Activated CD4-positive, alpha-beta T cell treated with anti-CD3 and anti-CD28 coated beads, Interleukin-10, Interleukin-2, amounts not matched to agents 100 ng/mL and 50 ng/mL, durations not matched to agents 16 hours and 8 hours (primary cell): Measurements from ENCODE around the gene GJB2.

Source experiments
- DNase-seq: peaks from one replicate; pipeline ENCODE4 v3.0.0-alpha.2; 2020

GJB2 gene

DNA sequence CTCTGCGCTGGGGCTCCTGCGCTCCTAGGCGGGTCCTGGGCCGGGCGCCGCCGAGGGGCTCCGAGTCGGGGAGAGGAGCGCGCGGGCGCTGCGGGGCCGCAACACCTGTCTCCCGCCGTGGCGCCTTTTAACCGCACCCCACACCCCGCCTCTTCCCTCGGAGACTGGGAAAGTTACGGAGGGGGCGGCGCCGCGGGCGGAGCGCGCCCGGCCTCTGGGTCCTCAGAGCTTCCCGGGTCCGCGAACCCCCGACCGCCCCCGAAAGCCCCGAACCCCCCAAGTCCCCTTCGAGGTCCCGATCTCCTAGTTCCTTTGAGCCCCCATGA is at the start of gene GJB2:
Gene GJB2, minus strand, starts transcription at position 103 of the 326 bp plus-strand sequence. CDS start 3,357 bp downstream, outside the sequence.
- DNase-seq = peak; percentile 21

DNA sequence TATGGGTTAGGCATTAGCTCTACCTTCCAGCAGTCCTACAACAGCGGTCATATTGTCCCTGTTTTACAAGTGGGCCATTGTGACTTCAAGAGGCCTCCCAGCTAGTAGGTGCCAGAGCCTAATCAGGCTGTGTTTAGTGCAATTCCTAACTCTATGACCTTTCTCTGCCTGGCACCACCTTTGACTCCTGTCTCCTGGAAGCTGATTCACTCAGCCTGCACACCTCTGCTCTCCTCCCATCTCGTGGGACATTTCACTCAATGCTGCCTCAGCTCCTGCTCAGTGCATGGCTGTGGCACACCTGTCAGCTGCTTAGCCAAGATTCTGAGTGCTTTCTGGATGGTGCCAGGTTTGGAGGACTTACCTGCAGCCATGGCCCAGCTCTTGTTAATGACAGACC is 48.9 kb upstream of the GJB2 start:
- DNase-seq = no peak

DNA sequence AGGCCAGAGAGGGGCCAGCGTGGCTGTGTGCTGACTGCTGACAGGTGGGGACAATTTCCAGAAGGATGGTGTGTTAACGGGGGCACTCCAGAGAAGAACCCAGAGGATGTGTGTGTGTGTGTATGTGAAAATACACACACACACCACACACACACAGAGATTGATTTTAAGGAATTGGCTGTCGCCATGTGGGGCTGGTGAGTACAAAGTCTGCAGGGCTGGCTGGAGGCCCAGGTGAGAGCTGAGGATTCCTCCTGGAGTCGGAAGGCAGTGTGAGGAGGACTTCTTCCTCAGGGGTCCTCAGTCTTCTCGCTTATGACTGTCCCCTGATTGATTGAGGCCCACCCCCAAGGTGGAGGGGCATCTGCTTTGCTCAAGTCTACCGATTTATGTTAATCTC is 47.0 kb upstream of the GJB2 start:
- DNase-seq = no peak

DNA sequence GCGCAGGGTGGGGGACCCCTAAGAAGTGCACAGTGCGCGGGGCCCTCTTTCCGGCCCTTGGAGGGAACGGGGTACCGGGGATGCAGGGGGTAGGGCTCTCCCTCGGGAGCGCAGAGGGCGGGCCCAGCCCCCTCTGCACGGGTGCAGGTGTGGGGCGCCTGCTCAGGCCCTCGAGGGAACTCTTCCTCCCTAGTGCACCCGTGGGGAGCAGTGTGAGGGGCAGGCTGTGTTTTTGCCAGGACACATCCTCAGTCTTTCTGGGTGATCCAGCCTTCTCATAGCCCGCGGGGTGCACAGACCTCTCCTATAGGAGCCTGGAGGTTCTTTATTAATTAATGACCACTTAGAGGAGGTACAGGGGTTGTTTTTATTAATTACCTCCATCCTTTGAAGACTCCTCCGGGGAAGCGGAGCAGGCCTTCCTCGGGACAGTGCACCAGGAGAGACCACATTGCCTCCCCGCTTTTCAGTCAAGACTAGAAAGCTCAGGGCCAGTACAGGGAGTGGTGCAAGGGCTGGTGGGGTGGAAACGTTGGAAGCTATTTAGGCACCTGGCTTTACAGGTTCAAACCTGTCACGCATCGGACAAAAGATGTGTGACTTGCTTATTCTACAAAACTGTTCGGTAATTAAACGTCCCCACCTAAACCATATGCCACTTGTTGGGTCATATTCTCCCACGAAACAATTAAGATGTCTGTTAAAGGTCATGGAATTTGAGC is 40.0 kb upstream of the GJB2 start:
- no peak for DNase-seq

DNA sequence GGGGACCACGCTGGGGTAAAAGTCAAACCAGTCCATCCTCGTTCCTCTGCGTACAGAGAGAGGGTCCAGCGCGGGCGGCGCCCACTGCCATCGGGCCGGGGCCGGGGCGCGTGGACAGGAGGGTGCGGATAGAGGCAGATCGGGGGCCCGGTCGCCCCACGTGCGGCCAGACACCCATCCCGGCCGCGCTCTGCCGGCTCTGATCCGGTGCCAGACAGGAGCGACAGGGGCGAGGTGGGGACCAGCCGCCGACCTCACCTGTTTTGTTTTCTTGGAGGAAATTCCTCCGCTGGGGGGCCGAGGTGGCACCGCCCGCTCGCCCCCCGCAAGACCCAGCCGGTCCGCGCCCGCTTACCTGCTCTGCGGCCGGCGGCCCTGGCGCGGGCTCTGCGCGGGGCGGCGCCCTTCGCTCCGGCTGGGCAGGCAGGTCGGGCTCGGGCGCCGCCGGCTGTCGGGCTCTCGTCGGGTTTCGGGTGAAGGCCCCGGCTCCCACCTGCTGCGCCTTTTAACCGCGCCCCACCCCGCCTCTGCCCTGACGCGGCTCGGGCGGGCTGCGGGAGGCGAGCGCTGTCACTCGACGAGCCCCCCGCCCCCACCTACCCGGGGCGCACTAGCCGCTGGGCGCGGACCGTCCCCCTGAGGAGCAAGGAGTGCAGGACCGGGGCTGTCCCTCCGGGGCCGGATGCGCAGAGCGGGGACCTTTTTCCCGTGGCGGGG is 39.3 kb upstream of the GJB2 start, which contains the start of gene GJB6:
Gene GJB6, minus strand, starts transcription at position 481 of the 717 bp plus-strand sequence. CDS start 8,839 bp downstream, outside the sequence.
- peak; percentile 10 for DNase-seq

DNA sequence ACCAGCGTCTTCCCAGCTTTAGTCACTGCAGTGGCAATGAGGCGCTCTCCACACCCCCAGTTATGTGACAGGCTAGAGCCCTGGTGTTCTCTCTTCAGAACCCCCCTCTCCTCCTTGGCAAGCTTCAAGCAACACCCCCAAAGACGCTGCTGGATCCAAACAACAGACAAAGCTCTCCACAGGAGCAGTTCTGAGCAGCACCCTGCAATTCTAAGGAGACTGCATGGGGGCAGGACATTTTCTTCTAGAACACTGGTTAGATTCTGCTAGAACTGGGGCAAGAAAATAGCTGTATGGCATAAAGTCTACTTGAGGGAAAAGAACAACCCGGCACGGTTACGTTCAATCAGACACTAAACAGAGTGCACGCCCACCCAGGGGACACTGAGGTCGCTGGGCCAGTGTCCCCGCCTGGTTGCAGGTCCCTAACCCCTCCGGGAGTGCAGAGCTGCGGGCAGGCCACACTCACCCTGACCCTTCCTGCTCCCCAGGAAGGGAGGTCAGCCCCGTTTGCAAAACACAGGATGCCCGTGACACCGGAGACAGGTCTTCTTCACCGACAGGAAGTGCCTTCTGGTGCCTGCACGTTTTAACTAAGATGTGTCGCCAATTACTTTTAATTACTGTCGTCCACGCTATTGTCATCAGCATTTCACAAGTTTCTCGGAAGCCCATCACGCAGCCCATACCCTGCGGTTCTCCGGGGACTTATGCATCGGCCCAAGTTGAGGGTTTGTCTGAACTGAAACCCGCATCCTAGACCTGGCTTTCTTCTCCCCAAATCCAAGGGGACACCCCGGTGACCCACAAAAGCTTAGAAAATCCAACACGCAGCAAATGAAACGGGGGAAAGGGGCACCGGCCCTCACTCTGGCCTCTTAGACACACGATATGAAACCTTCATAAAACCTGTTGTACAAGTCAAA is 38.4 kb upstream of the GJB2 start:
- peak; percentile 28 for DNase-seq

DNA sequence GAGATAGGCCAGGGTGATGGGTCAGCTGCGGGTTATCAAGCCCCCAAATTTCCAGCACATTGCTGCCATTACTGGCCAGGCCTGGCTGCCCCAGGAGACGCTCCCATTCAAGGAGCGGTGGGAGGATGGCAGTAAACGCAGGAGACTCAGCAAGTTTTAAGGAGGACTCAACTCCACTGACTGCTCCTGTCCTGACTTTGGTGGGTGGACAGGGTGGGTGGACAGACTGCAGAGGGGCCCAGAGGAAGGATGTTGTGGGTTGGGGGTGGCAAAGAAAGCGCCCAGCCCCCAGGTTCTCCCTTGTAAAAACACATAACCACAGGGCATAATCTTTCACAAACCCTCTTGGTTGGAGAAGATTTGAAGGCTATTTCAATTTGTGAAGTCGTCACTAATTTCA is 35.0 kb upstream of the GJB2 start:
- DNase-seq = no peak

DNA sequence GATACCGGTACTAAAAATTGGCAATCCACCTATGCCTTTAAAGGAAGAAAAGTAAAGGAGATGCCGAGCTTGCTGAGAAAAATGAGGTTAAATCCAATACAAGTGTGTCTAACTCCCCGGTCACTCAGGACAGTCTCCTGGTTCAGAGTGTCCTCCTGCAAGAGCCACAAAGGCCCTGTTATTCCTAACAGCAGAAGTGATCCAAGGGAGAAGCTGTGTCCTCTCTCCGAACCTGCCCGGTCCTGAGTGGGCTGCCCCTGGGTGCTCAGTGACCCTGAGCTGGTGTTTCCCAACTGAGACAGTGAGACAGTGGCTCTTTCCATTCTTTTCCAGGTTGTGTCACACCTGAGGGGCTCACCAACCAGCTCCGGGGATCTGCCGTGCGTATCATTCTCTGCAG is 34.5 kb upstream of the GJB2 start:
- DNase-seq = no peak

DNA sequence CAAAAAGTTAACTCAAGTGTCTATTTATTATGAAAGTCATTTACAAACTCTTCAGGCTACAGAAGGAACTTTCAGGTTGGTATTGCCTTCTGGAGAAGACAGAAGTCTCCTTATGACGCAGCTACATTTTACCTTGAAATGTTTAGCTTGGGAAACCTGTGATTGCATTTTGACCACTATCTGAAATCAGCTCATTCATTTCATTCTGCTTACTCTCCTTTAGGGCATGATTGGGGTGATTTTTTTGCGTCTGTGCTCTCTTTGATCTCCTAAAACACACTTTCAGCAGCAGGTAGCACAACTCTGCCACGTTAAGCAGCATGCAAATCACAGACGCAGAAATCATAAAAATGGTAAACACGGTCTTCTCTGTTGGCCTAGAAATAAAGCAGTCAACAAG is 29.8 kb upstream of the GJB2 start:
- DNase-seq = peak; percentile 37

DNA sequence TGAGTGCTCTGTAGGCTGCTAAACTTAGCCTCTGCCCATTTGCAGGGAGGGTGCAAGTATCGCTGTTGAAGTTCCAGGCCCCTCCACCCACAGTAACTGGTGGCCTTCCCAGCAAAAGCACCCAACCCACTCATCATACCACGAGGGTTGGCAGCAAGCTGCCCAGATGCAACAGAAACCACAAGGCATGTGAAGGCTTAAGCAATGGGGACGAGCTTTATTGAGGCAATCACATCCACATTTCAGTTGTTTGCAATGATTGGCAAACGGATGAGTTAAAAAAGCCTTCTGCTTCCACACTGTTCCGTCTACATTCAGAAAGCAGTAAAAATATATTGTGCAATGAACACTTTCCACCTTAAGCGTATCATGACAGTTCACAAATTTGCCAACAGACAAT is 29.0 kb upstream of the GJB2 start:
- DNase-seq = no peak

DNA sequence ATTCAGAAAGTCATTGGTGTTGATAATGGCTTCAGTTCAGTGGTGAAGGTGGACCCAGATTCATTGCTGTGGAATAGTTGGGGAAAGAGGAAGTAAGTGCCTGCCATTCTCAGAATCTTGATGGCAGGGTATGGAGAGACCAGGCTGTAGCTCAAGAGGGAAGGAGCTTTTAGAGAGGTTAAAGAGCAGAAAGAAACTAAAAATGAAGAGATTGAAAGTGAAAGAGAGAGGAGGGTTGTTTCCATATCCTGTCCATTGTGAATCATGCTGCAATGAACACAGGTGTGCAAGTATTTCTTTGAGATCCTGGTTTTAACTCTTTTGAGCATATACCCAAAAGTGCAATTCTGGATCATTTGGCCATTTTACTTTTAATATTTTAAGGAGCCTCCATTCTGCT is 26.8 kb upstream of the GJB2 start:
- peak; percentile 41 for DNase-seq

DNA sequence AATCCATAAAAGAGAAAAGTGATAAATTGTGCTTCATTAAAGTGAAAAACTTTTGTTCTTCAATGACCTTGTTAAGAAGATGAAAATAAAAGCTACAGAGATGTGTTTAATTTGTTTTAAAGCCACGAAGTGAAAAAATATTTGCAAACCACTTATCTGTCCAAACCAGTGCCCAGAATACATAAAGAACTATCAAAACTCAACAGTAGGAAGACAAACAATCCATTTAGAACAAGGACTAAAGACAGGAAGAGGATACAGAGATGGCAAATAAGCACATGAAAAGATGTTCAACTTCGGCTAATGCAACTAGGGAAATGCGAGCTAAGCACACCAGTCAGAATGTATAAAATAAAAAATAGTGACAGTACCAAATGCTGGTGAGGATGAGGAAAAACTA is 24.4 kb upstream of the GJB2 start:
- no peak for DNase-seq

DNA sequence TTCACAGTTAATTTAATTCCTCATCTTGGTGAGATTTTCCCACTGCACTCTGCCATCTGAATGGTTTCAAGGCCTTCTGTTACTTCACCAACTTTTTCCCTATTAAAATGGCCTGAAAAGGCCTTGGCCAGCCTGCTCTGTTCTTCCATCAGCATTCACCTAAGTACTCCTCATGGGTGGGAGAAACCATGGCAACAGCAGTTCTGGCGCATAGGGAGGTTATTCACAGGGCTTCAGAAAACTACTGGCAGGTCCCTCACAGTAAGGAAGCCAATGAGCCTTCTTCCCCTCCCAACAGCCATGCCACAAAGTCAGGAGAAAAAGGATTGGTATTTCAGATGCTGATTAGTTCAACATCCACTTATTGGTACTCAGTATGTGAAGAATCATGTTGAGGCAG is 17.2 kb upstream of the GJB2 start:
- DNase-seq = no peak

DNA sequence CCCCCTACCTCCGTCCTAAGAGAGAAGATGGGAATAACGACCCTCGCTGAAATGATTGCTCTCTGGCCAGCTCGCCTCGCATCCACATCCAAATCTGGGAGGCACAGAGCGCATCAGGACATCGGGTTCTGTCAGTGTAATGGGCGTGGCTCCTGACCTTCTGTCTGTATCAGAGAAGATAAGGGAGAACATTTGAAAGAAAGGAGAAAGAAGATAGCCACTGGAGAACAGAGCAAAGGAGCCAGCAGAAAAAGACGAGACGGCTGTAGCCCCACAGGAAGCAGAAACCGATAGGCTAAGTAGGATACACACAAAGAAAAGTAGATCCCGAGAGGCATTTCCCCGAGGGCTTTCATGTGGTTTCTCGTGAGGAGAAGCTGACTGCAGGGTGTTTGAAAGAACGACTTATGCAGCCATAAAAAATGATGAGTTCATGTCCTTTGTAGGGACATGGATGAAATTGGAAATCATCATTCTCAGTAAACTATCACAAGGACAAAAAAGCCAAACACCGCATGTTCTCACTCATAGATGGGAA is 14.0 kb upstream of the GJB2 start:
- no peak for DNase-seq

DNA sequence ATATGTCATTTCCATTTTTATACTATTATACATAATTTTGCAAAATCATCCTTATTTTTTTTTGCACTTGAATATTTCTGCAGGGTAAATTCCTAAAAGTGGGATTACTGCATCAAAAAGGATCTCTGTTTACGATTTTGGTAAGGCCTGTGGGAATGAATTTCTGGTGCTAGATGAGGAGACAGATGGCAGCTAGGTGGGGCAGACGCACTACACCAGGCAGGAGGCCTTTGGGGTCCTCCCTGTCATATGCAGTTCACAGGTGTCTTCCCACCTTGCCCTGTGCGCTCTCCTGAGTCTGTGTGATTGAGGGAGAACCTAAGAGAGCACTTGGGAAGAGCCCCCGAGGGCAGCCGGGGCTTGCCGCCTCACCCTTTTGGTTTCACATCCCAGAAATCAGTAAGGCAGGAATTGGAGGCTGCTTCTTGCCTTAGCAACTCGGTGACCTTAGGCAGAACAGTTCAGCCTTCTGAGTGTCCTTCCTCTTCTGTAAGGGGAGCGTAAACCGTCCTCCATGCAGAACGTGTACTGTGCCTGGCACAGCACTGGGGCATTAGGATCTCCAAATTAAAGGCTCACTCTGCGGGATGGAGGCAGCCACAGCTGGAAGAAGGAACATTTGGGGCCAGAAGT is 13.4 kb upstream of the GJB2 start:
- no peak for DNase-seq

DNA sequence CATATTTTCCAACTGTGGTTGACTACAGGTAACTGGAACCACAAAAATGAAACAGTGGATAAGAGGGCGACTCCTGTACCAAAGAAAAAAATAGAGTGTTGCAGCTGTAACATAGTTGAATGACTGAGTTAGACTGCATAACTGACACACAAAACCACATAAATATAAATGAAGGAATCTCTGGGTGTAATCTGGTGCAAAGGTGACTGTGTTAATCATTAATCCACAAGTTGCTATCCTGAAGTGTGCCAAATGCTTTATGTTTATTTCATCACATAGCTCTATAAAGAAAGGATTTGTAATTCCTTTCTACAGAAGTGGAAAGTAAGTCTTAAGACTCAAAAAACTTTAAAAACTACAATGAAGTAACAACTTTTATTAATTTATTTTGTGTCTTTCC is 6.0 kb upstream of the GJB2 start:
- no peak for DNase-seq

DNA sequence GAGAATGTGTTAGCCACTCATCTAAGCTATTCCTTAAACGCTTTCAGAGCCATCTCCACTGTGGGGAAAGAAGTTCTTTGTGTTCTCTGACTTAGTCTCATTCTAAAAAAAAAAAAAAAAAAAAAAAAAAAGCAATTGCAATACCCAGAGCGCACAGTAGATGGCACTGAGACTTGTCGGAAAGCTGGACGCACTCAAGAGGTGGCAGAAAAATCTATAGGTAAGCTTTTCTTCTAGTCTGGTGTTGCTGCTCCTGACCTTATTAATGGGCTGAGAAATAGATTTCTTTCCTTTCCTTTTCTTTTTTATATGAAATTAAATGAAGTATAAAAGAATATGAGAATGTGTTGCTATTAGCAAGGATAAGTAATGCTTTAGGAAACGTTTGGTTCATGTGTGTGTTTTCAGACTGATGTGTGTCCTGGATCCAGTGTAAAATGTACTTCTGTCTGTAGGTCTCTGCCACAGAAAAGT is 4.7 kb upstream of the GJB2 start:
- DNase-seq = peak; percentile 44

DNA sequence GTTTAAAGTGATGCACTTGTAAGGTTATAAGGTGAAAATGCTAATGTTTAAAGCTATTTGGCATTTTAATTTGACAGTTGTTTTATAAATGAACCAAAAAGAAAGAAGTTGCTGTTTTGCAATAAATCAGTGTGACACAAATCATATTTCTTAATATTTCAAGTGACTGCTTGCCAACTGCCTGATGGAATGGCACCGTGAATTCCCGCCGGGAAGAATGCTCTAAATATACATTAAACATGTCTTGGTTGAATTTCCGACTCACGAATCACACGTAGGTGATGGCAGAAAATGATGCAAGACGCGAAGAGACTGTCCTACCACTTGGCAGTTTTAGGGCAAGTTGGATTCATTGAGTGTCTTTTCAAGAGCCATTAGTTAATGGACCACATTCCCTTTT is 3.1 kb upstream of the GJB2 start:
- no peak for DNase-seq

DNA sequence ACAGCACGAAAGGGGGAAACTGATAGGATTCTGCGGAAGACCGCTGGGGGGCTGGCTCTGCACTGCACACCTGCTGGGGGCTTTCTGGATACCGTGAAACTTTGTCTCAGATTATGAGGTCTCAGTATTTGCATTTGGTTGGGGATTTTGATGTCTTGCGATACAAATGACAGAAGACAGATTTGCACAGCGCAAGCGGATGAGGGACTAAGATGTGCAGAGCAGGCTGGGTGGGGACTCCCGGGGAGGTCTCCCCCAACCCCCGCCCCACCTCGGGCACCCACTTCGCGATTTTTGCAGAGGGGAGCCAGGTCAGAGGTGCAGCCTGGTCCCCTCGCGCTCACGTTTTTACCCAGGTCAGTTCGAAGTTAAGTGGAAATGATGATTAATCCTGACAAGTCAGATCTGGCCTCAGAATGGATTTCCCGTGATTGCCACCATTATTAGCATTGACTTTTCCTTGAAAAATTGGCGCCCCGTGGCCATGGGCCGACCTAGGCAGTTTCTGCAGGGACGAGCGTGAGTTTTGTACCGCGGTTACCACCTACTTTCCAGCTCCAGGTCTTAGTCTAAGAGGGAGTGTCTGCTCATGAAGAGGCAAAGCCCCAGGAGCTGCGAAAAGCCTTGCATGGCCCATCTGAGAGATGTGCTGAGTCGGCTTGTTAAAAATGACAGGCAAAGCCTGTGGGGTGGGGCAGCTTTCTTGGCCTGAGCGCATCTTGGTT is 1.3 kb upstream of the GJB2 start:
- peak; percentile 27 for DNase-seq

DNA sequence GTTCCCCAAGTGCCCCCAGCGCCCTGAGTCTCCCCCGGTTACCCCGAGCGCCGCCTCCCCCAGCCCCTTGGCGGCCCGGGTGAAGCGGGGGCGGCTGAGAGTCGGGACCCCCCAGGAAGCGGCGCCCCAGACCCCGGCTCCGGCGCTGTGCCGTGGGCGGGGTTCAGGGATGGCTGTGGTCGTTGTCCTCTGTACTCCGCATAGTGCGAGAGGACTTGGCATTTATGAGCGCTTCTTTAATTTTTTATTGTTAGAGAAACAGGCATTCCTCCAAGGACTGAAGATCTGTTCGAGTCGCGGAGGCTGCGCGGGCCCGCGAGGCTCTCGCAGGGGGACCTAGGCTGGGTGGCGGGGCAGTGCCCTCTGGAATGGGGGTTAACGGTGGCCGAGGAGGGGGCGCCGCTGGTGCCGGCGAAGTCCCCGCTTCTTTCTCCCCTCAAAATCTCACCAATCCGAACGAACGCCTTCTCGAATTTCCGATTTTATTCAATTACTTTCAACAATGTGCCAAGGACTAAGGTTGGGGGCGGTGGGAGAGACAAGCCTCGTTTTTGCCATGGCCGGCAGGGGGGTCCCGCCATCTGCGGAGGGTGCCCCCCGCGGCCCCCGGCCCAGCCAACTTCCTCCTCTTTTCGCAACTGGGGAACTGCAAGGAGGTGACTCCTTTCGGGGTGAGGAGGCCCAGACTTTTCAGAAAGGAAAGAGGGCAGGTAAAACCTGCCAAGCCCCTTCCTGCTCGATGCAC is 596 bp upstream of the GJB2 start:
- DNase-seq = no peak

DNA sequence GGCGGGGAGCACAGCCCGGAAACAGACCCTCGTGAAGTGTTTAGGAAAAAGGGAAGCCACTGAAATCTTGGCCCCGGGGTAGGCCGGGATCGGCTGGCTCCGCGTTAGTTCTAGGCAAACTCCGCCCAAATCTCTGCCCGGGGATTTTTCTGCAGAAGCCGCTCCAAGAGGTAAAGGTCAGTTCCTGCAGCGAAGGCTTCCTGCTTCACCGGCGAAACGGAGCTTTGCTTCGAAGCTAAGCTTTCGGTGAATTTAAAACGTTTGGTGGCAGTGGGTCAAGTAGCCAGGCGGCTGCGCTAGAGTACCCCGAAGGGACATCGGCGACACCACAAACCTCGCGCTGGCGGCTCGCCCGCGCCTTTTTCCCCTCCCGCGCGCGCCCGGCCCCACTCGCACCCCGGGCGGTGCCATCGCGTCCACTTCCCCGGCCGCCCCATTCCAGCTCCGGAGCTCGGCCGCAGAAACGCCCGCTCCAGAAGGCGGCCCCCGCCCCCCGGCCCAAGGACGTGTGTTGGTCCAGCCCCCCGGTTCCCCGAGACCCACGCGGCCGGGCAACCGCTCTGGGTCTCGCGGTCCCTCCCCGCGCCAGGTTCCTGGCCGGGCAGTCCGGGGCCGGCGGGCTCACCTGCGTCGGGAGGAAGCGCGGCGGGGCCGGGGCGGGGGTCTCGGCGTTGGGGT is 441 bp downstream of the GJB2 start:
- DNase-seq = peak; percentile 14
